Muscle layer of colon (tissue), 2 donors: ENCODE results near the gene ITGA8.
"Not testable (repeated sequence)": the region's sequence is repeated elsewhere in the genome, so short reads cannot be mapped to it uniquely, and the experiment has no call there.

ENCODE experiments used
- H3K27ac ChIP-seq: one replicate; pipeline ENCODE4 v1.7.0; 2013; ENCODE audit warnings: low read depth, mild to moderate bottlenecking, low read length, moderate library complexity
- H3K27me3 ChIP-seq, 2 donors: one replicate each; pipeline ENCODE4 v1.7.0; 2013; ENCODE audit warnings: low read length in 2 of 2, mild to moderate bottlenecking in 2 of 2; ENCODE audit not compliant: insufficient read depth in 2 of 2, control insufficient read depth in 1 of 2
- H3K36me3 ChIP-seq: one replicate; pipeline ENCODE4 v1.7.0; 2013; ENCODE audit warnings: mild to moderate bottlenecking, low read length; ENCODE audit not compliant: insufficient read depth
- H3K4me1 ChIP-seq: one replicate; pipeline ENCODE4 v1.7.0; 2013; ENCODE audit warnings: mild to moderate bottlenecking, low read length; ENCODE audit not compliant: insufficient read depth
- H3K4me3 ChIP-seq, 2 donors: one replicate each; pipeline ENCODE4 v1.7.0; 2013; ENCODE audit warnings: low read length in 2 of 2, low read depth in 1 of 2, mild to moderate bottlenecking in 1 of 2, moderate library complexity in 1 of 2
- H3K9ac ChIP-seq: one replicate; pipeline ENCODE4 v1.7.0; 2013; ENCODE audit warnings: low read length
- H3K9me3 ChIP-seq: one replicate; pipeline ENCODE4 v1.7.0; 2013; ENCODE audit warnings: mild to moderate bottlenecking, low read length
- donor health status: abdominal sarcoma.
- donor health status: Adenocarcinoma of cecum.

Gene ITGA8

GRCh38 chr10:15601819-15602218 is 117.9 kb downstream of the ITGA8 start:
- no peaks in the 10 kb centered on the region for H3K36me3 ChIP-seq
- H3K9me3 ChIP-seq = no peaks in the 10 kb centered on the region
- H3K27ac ChIP-seq = no peak overlapping the region
- no peaks in the 10 kb centered on the region for H3K4me1 ChIP-seq
- no peak overlapping the region for H3K9ac ChIP-seq
- no peak overlapping the region for H3K4me3 ChIP-seq
- H3K27me3 ChIP-seq = no peaks in the 10 kb centered on the region

- no peak overlapping the region for H3K27ac ChIP-seq
- H3K27me3 ChIP-seq = no peaks in the 10 kb centered on the region
- no peaks in the 10 kb centered on the region for H3K9me3 ChIP-seq
- no peaks in the 10 kb centered on the region for H3K36me3 ChIP-seq
- no peak overlapping the region for H3K4me3 ChIP-seq
- no peaks in the 10 kb centered on the region for H3K4me1 ChIP-seq
- no peak overlapping the region for H3K9ac ChIP-seq
These were observed 124.5 kb downstream of the ITGA8 start for GRCh38 chr10:15595260-15595659.

- Histone ChIP-seq H3K27ac (no peak overlapping the region), H3K4me1 (peaks cover 7% of the 10 kb centered on the region), H3K9ac (no peak overlapping the region), H3K4me3 (no peak overlapping the region), H3K9me3 (no peaks in the 10 kb centered on the region), H3K27me3 (no peaks in the 10 kb centered on the region), H3K36me3 (no peaks in the 10 kb centered on the region)
These were observed 127.8 kb downstream of the ITGA8 start for GRCh38 chr10:15591937-15592336.

GRCh38 chr10:15591431-15591830 is 128.3 kb downstream of the ITGA8 start:
- Histone ChIP-seq H3K27me3 (no peaks in the 10 kb centered on the region), H3K27ac (no peak overlapping the region), H3K4me3 (no peak overlapping the region), H3K9ac (no peak overlapping the region), H3K36me3 (no peaks in the 10 kb centered on the region), H3K9me3 (no peaks in the 10 kb centered on the region), H3K4me1 (peaks cover 7% of the 10 kb centered on the region)

GRCh38 chr10:15588635-15589508 is 130.8 kb downstream of the ITGA8 start:
- Histone ChIP-seq H3K36me3 (no peaks in the 10 kb centered on the region), H3K27me3 (no peaks in the 10 kb centered on the region), H3K9me3 (no peaks in the 10 kb centered on the region), H3K9ac (no peak overlapping the region), H3K4me1 (peaks cover 7% of the 10 kb centered on the region), H3K4me3 (no peak overlapping the region), H3K27ac (no peak overlapping the region)

GRCh38 chr10:15588151-15588550 is 131.6 kb downstream of the ITGA8 start:
- Histone ChIP-seq H3K4me1 (peaks cover 7% of the 10 kb centered on the region), H3K9ac (no peak overlapping the region), H3K36me3 (no peaks in the 10 kb centered on the region), H3K9me3 (no peaks in the 10 kb centered on the region), H3K4me3 (no peak overlapping the region), H3K27me3 (no peaks in the 10 kb centered on the region), H3K27ac (no peak overlapping the region)

- no peak overlapping the region for H3K4me3 ChIP-seq
- no peak overlapping the region for H3K27ac ChIP-seq
- H3K27me3 ChIP-seq = no peaks in the 10 kb centered on the region
- H3K4me1 ChIP-seq = peaks cover 7% of the 10 kb centered on the region
- no peaks in the 10 kb centered on the region for H3K9me3 ChIP-seq
- no peaks in the 10 kb centered on the region for H3K36me3 ChIP-seq
- no peak overlapping the region for H3K9ac ChIP-seq
These were observed 132.5 kb downstream of the ITGA8 start for GRCh38 chr10:15587271-15587670.

- no peak overlapping the region for H3K27ac ChIP-seq
- no peaks in the 10 kb centered on the region for H3K27me3 ChIP-seq
- no peak overlapping the region for H3K9ac ChIP-seq
- H3K4me3 ChIP-seq = no peak overlapping the region
- H3K9me3 ChIP-seq = no peaks in the 10 kb centered on the region
- H3K36me3 ChIP-seq = no peaks in the 10 kb centered on the region
- peaks cover 7% of the 10 kb centered on the region for H3K4me1 ChIP-seq
These were observed 134.4 kb downstream of the ITGA8 start for GRCh38 chr10:15585303-15585715.

GRCh38 chr10:15582972-15583371 is 136.8 kb downstream of the ITGA8 start:
- not testable (repeated sequence) for H3K27ac ChIP-seq

GRCh38 chr10:15579605-15580004 is 140.1 kb downstream of the ITGA8 start:
- no peaks in the 10 kb centered on the region for H3K36me3 ChIP-seq
- no peak overlapping the region for H3K4me3 ChIP-seq
- no peaks in the 10 kb centered on the region for H3K4me1 ChIP-seq
- H3K27ac ChIP-seq = no peak overlapping the region
- H3K9me3 ChIP-seq = no peaks in the 10 kb centered on the region
- H3K9ac ChIP-seq = no peak overlapping the region
- no peaks in the 10 kb centered on the region for H3K27me3 ChIP-seq

More at GRCh38 chr10:15582972-15583371, 136.8 kb downstream of the ITGA8 start:
- not testable (repeated sequence) for H3K4me3 ChIP-seq, H3K27me3 ChIP-seq, H3K9ac ChIP-seq, H3K9me3 ChIP-seq, H3K36me3 ChIP-seq, H3K4me1 ChIP-seq

GRCh38 chr10:15572531-15573045 is 147.1 kb downstream of the ITGA8 start:
- Histone ChIP-seq H3K4me3 (no peak overlapping the region), H3K27me3 (no peaks in the 10 kb centered on the region), H3K36me3 (no peaks in the 10 kb centered on the region), H3K9me3 (no peaks in the 10 kb centered on the region), H3K4me1 (no peaks in the 10 kb centered on the region), H3K9ac (no peak overlapping the region), H3K27ac (no peak overlapping the region)

GRCh38 chr10:15571575-15571974 is 148.1 kb downstream of the ITGA8 start:
- Histone ChIP-seq H3K36me3 (no peaks in the 10 kb centered on the region), H3K9ac (no peak overlapping the region), H3K9me3 (no peaks in the 10 kb centered on the region), H3K27ac (no peak overlapping the region), H3K4me3 (no peak overlapping the region), H3K4me1 (no peaks in the 10 kb centered on the region), H3K27me3 (no peaks in the 10 kb centered on the region)
